Ammon's horn (tissue), 1 donor: Measurements from ENCODE around the gene EIF4E.
"Not testable (repeated sequence)": the region's sequence is repeated elsewhere in the genome, so short reads cannot be mapped to it uniquely, and the experiment has no call there.

Experiments
- DNase-seq: peaks from one replicate; pipeline ENCODE4 v3.0.0-alpha.2; 2016; ENCODE audit warnings: low spot score

The EIF4E gene

DNA sequence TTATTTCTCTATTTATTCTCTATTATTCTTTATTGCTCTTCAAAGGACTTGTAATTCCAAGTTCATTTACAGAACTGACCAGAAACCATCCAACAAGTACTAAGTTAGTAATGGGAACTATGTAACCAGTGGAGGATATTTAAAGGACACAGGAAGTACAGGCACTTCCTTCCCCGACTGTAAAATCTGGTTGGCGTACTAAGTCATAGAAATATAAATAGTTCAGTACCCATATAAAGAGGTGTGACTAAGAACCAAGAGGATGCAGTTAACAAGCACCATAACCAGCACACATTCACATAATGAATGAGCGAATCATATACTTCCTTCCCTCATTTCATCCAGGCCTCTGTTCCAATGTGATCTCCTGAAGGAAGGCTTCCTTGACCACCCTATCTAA, 3.6 kb upstream of the EIF4E start:
- no peak for DNase-seq

DNA sequence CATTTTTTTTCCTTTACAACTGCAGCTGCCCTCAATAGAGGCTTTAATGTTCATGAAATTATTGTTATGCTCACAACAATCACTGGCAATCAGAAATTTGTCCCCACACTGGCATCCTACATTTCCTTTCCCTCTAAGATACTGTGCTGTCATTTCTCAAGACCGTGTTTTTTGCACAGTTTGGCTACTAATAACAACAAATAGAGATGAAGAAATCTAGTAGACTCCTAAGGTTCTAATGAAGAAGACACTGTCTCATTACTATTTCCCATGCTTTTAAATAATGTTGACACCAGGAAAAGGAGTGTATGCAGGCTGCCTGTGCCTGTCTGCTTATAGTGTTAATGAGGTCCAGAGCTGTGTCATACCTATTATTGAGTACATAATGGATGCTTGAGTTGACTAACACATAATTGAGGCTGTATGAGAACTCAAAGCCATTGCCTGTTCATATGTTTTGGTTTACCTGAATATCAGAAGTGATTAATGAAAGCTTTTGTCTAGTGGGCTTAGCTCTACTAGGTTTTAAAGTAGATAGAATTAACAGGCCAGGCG, 1.5 kb upstream of the EIF4E start:
- no peak for DNase-seq

DNA sequence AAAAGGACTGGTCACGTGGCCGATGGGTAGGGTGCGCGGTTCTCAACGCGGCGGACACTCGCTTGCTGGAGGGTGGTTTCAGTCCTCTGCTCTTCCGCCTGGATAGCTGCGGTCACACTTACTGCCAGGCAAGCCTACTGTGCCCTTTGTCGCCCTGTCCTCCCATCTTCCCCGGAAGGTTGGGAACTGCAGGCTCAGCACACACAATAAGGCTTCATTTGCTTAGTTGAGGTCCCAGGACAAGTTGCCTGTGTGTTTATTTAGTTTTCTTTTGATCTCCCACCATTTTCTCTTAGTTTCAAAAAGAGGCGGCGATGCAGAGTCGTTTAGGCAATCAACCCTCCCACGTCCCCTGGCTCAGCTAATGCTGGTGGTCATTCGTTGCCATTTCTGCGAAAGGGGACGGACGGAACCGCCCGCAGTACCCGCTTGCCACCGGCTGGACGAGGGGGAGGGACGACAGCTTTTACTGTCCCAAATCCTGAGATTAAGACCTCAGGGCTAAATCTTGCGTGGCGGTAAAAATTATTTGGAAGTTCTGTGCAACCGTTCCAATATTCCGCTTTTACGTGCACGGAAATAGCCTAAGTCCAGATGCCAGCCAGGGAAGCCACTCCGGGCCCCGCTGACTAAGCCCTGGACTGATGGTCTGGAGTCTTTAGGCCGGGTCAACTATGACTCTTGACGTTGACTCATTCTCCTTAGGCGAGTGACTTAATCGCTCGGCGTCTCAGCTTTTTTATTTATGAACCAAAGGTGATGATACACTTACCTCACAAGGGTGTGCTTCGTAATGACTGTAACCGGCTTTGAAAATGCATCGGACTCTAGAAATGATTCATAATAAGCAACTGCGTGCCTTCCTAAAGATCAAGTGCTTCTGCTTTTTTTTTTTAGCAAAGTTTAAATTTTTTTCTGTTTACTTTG, 671 bp upstream of the EIF4E start:
- no peak for DNase-seq

DNA sequence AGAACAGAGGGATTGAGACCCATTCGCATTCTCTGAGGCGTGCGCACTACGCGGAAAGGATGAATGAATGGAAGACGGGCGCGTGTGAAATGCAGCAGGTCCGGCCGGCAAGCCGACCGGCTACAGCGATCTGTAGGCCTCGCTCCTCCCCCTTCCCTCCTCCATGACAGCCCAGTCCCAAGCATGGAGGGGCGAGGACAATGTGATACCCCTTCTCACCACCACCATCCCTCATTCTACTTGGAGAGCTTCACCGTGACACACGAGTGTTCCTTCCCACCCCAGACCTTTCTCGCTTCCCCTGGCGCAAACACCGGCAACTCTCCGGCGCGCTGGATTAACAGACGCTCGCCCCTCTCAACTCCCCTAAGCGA, 815 bp downstream of the EIF4E start:
- DNase-seq = peak; percentile 84

DNA sequence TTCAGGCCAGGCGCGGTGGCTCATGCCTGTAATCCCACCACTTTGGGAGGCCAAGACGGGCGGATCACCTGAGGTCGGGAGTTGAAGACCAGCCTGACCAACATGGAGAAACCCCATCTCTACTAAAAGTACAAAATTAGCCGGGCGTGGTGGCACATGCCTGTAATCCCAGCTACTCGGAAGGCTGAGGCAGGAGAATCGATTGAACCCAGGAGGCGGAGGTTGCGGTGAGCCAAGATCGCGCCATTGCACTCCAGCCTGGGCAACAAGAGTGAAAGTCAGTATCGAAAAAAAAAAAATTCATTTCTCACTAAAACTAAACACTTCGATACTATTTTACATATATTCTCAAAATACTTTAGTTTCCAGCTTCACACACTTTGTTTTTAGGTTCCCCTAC, 2.7 kb downstream of the EIF4E start:
- DNase-seq = not testable (repeated sequence)

DNA sequence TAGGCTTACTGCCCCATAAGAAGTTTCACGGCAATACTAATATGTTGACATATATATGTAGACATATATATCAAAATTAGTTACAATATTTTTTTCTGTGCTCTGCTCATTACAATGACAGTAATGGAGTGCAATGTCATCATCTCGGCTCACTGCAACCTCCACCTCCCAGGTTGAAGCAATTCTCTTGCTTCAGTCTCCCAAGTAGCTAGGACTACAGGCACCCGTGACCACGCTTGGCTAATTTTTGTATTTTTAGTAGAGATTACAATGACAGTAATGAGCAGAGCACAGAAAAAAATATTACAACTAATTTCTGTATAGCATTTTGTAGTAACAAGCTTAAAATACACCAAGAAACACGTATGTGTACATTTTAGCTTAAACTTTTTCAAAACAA, 7.6 kb downstream of the EIF4E start:
- no peak for DNase-seq

DNA sequence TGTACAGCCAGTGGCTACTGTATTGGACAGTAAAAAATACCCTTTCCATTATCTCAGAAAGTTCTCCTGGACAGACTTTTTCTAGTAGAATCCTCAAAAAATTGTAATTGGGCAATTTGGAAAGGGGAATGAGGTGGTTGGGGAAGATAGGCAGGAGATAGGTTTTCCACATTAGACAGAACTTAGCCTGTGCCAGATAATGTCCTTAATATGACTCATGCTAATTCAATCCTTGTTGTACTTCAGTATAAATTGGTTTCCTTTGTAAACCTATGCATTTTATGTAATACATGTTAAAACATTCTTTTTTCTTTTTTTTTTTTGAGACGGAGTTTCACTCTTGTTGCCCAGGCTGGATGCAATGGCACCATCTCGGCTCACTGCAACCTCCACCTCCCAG, 8.9 kb downstream of the EIF4E start:
- DNase-seq = no peak

DNA sequence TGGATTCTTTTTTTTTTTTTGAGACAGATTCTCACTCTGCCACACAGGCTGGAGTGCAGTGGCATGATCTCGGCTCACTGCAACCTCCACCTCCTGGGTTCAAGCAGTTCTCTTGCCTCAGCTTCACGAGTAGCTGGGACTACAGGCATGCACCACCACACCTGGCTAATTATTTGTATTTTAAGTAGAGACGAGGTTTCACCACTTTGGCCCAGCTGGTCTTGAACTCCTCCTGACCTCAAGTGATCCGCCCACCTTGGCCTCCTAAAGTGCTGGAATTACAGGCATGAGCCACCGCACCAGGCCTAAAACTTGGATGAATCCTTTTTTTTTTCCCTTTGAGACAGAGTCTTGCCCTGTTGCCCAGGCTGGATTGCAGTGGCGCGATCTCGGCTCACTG, 18.2 kb downstream of the EIF4E start:
- DNase-seq = not testable (repeated sequence)

DNA sequence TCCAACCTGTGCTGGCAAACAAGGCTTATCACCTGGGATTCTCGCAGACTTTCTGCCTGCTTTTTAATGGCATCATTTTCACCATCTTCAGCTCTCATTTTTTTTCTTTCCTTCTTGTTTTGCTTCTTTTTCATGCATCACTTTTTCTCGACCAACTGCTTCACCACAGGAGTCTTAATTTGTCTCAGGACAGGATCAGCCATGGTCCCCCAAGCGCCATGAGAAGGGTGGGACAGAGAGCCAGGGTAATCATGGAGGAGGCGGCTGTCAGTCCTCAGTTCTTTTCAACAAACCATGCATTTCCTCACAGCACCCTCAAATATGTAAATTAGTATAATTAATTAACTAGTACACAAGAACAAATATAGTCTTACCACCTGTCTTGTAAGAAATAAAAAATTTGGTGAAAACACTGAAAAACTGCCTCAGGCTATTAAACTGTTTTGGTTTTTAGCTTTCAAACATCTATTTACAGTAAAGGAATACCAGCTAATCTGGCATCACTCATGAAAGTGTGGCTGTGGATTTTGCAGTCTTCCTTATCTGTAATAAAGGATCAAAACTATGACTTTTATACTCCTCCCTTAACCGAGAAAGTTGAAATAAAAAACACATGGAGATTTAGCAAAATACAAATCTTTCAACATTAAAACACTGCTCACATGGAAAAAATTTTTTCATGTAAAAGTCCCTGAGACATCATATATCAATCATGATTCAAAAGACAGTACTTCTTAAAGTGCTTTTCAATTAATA, 19.1 kb downstream of the EIF4E start:
- DNase-seq = no peak

DNA sequence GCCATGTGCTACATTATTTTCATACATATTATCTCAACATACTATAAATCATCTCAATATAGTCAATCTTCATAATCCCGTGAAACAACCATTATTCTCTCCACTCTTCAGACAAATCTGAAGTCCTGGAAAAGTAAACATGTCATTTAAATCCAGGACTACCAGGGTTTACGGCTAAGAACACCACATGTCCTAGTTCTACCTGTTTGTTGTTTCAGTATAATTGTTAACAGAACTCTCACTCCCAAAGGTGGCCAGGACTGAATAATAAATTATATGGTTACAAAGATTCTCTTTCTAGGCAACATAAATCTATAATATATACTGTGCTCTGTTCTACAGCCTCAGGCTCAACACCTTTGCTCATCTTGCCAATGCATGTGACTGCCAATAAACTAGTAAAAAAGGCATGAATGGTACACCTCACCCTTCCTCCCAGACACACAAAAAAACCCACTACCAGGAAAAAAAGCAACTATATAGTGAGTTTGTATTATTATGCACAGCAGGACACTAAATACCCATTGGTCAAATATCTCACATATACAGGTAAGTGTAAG, 20.1 kb downstream of the EIF4E start:
- no peak for DNase-seq

DNA sequence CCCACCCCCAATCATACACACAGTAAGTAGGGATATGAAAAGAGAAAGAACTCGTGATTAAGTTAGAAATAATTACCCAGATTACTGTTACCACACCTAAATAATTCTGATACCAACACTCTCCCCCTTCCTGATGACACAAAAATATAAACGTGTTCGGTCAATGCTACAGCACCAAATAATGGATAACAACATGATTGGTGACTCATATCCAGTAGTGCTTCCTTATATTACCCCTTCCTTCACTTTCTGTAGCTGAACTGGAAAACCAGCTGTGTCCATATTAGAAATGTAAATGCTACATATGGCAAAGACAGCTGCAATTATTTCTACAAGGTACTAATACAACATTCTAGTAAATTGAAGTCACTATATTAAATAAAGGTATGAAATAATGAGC, 20.8 kb downstream of the EIF4E start:
- no peak for DNase-seq

DNA sequence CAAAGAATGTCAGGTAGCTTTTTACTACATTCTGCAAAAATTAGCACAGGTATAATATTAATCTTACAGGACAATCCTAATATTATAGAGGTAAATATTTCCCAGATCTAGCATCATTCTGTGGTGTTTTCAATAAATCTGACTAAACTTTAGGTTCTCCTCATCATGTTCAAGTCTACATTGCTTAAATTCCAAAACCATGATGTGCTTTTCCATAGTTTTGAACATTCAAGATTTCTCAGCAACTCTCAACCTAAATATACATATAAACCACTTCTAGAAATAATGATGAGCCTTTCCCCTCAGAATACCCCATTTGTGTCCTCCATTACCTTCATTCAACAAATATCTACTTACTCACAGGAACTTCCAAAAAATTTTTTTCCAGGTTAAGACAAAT, 23.1 kb downstream of the EIF4E start:
- no peak for DNase-seq

DNA sequence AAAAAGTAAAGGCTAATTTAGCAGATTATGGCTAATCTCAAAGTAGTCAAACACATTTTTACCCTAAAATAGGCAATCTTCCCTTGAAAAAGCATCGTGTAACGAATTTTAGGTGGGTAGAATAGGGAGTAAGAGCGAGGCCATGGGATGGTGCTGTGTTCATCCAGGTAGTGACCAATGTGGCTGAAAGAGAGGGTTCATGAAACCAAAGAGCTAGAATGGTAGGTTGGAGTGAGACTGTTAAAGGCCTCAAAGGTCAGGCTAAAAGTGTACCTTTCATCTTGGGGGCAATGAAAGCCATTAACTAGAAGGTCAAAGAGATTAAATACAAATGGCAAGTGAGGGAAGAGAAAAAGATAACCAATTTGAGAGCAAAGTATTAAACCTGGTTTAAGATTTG, 23.6 kb downstream of the EIF4E start:
- no peak for DNase-seq

DNA sequence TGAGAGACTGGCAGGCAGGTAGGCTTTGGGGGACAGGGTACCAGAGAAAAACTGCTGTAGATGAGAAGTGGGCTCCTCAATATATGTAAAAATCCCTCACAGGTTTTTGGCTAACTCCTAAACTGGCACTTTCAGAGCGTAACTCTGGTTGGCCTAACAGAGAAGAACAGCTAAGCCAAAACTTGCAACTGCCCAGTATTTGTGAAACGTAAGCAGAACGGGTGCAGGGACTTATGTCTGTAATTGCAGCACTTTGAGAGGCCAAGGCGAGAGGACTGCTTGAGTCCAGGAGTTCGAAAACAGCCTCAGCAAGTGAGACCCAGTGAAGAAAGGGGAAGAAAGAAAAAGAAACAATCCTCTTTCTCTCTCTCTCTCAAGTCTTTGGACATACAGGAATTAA, 25.0 kb downstream of the EIF4E start:
- DNase-seq = no peak

DNA sequence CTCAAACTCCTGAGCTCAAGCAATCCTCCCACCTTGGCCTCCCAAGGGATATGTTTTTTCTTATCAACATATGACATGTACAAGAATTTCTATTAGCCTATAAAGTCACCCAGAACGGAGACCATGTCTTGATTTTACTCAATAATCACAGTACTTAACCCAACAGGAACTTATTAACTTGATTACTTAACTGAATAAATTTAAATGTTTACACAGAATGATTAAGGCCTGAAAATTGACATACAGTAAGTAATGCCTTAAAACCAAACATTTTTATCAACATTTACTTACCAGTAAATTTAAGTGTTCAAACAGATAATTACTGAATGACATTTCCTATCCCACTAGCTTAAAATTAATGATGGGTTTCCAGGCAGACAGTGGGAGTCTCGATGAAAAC, 25.4 kb downstream of the EIF4E start:
- DNase-seq = no peak

DNA sequence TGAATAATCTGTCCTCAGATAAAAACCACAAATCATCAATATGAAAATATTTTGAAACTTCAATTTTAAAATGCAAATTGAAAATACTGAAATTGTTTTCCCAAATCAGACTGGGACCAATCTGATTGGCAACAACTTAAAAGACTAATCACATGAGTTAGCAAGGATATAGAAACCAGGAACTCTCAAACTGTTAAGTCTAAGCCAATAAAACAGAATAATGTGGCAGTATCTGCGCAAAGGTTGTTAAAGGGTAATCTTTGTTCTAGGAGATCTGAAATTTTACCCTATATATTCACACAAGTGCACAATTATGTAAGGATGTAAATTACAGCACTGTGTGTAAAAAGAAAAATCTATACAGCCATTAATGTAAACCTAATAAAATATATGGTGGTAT, 29.7 kb downstream of the EIF4E start:
- no peak for DNase-seq

DNA sequence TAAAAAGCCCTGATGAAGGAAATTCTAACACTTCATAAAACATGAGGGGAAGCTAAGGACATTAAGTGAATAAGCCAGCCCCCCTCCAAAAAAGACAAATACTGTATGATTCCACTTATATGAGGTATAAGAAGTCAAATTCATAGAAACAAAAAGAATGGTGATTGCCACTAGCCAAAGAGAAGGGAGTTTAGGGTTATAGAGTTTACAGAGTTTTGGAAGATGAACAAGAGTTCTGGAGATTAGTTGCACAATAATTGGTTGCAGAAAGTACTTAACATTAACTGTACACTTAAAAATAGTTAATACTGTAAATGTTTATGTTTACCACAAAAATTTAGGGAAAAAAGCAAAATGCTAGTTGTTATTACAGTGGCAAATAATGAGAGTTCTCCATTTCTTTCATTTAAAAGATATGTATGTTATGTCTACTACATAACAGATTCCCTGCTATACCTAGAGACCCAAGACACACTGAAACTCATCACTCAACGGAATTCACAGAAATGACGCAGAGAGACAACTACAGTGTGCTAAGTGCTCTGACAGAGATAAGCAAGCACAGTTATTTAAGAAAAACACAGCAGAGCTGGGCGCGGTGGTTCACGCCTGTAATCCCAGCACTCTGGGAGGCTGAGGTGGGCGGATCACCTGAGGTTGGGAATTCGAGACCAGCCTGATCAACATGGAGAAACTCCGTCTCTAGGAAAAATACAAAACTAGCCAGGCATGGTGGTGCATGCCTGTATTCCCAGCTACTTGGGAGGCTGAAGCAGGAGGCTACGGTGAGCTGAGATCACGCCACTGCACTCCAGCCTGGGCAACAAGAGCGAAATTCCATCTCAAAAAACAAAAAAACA, 37.2 kb downstream of the EIF4E start:
- DNase-seq = no peak

DNA sequence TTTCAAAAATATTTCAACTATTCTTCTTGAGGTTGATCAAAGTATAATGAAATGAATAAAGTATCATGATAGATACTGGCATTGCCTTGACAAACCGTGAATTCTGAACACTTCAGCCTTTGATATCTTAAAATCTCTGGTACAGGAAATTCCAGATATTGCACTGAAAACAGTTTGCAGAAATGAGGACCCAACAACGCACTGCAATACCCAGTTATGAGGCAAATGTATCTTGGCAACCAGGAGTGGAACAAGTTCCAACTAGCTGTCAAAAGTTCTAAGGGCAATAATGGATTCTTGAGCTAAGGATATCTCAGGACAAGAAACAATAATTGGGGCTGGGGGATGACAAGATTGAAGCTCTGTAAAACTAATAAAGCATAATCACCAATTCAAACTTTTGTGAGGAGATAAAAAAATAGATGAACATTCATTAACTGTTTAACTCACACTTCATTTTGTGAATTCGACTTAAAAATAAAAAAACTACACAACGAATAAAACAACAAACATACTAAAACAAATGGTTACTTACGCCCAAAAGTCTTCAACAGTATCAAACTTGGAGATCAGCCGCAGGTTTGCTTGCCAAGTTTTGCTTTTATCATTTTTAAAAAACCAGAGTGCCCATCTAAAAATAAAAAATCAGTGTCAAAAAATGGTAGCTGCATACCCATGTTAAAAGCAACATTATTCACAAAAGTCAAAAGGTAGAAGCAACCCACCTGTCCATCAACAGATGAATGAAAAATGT, 38.1 kb downstream of the EIF4E start:
- no peak for DNase-seq

DNA sequence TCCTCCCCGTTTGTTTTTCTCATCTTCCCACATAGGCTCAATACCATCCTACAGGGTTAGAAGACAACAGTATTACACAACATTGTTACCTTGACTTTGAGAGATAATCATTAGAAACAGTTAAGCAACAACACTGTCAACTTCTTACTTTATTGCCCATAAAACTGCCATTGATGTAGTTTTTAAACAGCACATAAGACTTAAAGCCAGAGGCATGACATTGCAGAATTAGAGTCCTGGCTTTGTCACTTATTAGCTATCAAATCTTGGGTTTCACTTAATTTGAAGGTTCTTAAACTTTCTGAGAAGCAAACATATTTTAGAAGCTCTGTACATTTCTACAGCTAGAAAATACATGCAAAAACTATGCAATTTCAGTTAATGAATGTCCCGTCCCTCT, 41.8 kb downstream of the EIF4E start:
- DNase-seq = no peak

DNA sequence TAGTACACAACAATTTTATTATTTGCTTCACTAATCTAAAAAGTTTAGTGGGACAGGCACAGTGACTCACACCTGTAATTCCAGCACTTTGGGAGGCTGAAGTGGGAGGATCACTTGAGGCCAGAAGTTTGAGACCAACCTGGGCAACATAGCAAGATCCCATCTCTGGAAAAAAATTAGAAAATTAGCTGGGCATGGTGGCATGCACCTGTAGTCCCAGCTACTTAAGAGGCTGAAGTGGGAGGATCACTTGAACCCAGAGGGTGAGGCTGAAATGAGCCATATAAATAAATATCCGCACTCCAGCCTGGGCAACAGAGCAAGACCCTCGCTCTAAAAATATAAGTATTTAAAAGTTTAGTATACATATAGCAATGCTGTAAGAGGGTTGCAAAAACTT, 42.6 kb downstream of the EIF4E start:
- DNase-seq = not testable (repeated sequence)

DNA sequence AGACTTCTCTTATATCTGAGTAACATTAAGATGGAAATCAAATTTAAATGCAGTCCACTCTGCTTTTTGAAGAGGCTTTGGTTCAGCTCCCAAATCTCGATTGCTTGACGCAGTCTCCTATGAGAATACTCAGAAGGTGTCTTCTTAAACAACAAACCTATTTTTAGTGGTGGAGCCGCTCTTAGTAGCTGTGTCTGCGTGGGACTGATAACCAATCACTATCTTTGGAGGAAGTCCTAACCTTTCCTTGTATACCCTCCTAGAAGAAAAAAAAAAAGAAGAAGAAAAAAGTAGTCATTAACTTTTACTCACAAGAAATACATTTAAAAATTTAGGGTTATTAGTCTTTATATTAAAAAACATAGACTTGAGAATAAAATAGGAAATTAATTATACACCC, 48.0 kb downstream of the EIF4E start:
- DNase-seq = not testable (repeated sequence)
